GM21390 (cell line): ENCODE data around the gene ADARB2.

Experiments
- ATAC-seq: cut with Tn5 transposase; IDR thresholded peaks from one replicate; pipeline ENCODE4 v1.9.1; 2021; ENCODE audit not compliant: unreplicated experiment

ADARB2 gene

DNA sequence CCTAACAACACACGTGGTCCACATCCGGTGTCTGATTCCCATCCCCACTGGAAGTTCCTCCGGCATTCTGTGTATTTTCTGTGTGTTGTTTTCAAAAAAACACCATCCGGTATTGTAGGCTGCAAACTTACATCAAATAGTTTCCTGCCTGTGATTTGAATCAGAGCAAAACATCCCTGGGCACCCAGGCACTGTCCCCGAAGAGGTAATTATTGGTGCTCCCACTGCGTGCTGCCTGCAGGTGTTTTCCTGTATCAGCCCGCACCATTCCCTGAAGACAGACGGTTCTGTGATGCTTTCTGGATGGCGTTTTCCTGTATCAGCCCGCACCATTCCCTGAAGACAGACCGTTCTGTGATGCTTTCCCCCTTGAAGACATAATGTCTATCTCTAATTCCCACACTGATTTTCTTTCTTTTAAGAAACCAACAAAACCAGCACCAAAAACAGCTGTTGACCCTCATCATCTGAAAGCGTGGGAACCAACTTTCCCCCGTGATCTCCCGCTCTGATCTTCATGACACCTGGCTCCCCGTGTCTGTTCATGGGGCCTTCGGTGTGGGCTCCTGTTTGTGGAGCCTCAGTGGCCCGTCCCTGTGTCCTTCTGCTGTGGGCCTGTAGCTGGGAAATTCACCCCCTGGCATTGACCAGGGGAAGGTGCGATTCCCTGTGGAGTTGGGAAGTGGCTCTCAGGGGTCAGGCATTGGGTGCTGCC is 205.3 kb downstream of the ADARB2 start:
- no peak for ATAC-seq

DNA sequence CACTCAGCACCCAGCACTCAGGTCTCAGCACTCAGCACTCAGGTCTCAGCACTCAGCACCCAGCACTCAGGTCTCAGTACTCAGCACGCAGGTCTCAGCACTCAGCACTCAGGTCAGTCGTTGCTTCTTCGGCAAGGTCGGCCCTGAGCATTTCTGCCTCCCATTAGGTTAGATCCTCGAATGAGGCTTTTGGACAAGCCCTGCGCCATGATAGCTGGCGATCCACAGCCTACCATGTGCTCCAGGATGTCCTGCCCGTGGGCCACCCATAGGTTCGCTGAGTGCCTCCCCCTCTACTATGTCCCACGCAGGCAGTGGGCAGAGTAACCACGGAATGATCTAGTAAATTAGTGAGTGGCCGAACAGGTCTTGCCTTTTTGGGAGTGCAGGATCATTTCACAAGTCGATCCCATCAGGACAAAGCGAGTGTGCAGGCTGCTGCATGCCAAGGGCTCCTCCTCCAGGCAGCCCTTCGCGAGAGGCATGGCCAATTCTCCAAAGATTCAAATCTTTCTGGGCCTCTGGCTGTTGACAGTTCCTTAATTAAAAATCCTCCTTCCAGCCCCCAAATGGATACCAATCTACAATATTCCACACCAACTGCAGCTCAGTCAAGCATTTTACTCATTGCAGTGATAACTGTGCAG is 206.3 kb downstream of the ADARB2 start:
- ATAC-seq: no peak

DNA sequence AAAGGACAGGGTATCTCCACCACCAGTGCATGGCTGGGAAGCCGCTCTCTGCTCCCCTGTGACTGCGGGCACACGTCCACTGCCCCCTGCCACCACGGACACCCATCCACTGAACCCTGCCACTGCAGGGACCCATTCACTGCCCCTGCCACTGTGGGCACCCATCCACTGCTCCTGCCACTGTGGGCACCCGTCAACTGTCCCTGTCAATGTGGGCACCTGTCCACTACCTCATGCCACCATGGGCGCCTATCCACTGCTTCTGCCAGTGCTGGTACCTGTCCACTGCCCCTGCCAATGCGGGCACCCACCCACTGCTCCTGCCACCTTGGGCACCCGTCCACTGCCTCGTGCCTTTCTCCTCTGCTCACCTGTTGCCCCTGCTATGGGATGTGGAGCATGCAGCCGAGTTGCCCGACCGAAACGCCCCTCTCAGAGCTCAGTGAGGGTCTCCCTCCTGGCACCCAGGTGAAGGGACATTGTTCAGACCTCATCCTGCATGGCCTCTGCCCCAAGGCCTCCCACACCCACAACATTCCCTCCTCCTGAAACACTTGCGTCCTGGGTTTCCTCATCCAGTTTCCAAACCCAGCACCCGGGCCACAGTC is 207.4 kb downstream of the ADARB2 start:
- no peak for ATAC-seq

DNA sequence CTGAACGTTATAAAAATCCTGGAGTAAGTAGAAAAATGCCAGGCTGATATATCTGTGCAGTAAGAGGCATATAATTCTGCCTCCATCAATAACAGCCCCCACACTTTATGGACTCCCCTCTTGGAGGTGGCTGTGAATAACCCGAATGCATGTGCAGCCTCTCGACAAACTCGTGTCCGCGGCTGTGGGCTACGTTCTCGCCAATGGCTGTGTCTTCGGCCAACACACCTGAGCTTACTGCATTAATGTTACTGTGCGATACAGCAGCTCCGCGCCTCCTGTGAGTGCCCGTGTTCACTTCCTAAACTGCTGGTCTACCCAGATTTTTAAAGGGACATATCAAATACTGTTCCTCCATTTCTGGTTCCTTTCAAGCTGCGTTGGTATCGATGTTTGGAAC is 209.4 kb downstream of the ADARB2 start:
- no peak for ATAC-seq

DNA sequence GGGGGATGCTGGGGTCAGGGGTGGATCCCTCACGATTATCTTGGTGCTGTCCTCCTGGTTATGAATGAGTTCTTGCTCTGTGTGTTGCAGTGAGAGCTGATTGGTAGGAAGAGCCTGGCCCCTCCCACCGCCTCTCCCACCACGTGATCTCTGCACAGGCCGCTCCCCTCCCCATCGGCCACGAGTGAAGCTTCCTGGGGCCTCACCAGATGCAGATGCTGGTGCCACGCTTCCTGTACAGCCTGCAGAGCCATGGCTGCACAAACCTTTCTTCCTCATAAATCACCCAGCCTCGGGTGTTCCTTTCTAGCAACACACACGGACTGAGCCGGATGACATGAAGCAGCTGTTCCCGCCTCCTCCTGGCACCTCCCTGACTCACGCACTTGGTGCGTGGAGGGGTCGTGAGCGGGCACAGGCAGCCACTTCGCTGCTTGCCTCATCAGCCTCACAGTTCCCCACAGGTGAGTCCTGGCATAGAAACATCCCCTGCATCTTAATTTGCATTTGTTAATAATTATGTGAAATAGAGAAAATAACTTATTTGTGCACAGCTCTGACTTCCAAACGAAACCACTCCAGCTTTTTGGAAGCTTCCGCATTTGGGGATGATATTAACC is 210.8 kb downstream of the ADARB2 start:
- ATAC-seq: no peak

DNA sequence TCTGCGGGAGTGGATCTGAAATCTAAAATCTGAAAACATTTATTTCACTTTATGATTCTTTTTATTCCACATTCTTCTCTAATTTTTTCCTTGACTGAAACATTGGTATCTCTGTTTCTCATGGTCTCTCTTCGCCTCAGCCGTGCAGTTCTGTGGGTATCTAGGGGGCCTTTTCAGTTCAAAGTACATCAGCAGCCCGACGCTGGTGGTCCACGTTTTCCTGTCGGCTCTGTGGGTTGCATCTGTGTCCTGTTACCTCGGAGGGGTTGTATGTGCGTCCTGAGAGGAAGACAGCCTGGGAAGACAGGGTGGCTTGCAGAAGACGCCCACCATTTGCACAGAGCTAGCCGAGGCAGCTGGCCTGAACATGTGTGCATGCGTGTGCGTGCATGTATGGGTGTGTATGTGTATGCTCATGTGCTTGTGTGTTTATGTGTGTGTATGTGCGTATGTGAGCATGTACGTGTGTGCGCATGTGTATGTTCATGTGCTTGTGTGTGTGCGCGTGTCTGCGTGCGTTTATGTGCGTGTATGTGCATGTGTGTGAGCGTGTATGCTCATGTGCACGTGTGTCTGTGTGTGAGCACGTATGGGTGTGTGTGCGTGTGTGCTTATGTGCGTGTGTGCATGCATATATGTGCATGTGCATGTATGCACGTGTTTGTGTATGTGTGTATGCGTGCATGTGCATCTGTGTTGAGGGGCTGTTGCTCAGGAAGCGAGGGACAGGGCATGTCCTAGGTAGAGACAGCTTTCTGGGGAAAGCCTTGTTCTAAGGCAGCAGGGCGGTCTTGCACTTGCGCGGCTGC is 211.8 kb downstream of the ADARB2 start:
- ATAC-seq: no peak

DNA sequence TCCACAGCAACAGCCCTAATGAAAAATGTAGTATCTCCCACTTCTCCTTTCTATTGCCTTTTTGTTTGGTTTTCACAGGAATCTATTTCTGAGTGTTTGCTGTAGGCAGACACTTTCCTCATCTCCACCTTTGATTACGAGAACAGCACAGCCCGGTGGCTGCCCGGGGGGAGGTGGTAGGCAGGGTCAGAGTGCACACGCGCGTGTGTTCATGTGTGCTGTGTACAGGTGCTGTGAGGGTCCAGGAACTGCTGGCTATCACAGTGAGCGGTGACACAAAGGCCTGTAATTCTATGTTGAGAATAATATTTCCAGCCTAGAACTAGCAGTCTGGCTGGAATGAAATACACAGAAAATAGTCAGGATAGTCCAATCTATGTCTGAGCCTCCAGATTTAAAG is 212.8 kb downstream of the ADARB2 start:
- ATAC-seq: no peak

DNA sequence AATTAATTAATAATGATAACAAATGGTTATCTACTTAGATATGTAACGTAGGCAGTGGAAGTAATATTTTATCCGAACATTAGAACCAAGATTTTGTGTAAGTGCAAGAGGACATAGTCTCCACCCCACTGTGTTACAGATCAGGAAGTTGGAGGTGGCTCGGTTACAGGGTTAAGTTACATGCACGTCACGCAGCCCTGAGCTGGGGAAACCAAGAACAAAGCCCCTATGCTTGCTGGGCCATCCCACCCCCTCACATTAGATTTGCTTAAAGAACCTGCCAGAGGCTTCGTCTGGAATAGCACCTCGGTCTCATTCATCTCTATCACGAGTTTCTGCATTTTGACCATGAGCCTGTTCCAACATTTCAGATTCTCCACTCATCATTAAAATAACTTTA is 214.1 kb downstream of the ADARB2 start:
- no peak for ATAC-seq

DNA sequence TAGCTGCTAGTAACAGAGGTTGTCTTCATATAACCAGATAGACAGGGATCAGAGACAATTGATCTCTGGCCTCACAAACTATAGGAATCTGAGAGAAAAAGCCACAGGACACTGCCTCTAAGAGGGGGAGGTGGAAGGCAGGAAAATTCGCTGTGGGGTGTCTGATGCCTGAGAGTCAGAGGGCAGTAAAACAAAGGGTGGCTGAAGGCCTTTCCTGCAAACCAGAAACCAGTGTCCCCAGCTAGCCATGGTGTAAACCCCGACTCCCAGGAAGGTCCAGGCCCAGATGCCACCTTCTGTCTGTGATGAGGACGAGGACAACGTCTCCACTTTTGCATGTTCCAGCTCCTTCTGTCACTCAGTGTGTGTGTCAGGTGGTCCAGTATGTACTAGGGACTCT is 215.1 kb downstream of the ADARB2 start:
- no peak for ATAC-seq

DNA sequence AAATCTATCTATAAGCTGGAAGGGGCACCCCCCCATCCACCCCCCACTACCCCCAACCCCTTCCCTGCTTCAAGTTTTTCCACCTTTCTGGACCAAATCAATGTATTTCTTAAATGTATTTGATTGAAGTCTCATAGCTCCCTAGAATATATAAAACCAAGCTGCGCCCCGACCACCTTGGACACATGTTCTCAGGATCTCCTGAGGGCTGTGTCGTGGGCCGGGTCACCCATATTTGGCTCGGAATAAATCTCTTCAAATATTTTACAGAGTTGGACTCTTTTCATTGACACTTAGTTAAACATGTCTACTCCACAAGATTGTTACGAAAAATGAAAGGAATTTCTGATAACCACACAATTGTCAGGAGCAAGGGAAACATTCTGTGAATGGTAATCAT is 215.6 kb downstream of the ADARB2 start:
- no peak for ATAC-seq

DNA sequence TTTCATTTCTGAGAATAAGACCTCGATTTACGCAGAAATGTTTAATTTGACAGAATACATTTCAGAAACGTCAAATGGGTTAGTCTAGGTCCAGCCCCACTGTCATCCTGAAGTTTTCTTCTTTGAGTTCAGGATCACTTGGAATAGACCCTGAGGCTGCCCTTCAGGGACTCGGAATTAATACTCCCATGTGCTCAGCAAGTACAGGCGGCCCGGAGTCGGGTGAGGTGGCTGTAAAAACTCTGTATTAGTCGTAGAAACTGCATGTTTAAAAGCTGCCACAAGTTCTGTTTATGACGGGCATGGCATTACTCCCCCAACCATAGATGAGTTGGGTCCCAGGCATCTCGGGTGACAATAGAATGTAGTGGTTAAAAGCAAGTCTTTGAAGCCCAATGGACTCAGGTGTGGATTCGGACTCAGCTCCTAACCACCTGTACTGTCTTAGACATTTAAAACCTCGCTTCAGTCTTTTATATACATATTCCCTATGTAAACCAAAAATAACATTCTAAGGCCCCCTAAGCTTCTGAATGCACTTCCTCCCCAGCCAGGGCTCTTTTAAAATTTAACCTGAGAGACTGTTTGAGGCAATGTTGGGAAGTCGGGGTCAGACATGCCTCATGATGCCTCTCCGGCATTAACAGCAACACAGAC is 216.3 kb downstream of the ADARB2 start:
- no peak for ATAC-seq

DNA sequence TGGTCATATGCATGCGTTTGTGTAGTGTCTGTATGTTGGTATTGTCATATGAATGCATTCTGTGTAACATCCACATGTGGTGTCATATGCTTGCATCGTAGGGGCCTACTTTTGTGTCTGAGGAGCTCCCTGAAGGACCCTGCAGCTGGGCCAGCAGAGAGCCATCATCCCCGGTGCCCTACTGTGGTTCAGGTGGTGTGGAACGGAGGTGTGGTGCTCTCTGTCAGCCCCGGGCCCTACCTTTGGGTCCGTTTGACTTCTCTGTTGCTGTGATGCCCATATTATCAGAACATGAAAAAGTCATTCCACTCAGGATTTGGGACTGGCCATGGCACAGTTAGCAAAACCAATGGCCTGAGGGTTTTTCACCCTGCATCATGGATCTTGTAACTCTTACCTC is 217.9 kb downstream of the ADARB2 start:
- no peak for ATAC-seq

DNA sequence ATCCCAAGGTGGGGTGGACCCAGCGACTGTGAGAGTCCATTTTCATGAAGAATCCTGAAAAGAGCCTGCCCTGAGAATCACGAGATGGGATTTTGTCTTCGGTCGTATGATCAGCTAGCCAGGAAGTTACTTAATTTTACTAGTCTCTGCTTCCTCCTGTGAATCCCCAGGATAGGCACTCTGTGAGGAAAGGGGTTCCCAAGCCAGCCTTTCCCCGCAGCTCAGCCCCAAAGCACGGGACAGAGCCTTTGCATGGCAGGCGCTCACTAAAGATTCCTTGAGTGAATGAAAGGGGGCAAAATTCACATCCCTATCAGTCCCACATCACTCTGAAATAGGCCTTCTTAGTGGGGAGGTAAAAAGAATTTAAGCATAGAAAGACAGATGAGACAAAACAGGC is 219.6 kb downstream of the ADARB2 start:
- ATAC-seq: no peak

DNA sequence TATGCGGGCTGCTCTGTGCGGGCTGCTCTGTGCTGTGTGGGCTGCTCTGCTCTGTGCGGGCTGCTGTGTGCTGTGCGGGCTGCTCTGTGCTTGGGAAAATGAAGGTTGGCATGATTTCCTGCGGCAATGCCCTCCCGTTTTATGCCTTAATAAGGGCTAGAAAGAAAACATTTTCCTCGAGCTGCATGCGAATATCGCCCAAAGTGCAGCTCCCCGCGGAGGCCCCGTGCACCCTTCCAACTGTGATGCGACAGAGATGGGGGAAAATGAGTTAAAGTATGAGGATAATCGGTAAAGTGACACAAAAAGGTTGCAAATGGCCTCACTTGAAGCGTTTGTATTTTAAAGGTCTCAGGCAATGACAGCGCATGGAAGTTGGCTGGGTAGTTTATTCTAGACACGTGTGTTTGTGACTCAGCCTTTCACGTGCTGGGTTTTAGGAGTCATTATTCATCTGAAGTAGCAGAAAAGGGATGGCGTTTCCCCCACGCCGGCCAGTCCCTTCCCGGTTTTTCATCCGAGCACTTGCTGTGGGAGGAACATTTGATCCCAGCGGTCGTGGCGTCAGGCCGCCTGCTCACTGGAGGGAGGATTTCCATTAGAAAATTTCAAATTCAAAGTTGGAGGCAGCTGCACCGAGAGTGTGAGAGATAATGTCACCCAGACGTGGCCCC is 220.7 kb downstream of the ADARB2 start:
- no peak for ATAC-seq

DNA sequence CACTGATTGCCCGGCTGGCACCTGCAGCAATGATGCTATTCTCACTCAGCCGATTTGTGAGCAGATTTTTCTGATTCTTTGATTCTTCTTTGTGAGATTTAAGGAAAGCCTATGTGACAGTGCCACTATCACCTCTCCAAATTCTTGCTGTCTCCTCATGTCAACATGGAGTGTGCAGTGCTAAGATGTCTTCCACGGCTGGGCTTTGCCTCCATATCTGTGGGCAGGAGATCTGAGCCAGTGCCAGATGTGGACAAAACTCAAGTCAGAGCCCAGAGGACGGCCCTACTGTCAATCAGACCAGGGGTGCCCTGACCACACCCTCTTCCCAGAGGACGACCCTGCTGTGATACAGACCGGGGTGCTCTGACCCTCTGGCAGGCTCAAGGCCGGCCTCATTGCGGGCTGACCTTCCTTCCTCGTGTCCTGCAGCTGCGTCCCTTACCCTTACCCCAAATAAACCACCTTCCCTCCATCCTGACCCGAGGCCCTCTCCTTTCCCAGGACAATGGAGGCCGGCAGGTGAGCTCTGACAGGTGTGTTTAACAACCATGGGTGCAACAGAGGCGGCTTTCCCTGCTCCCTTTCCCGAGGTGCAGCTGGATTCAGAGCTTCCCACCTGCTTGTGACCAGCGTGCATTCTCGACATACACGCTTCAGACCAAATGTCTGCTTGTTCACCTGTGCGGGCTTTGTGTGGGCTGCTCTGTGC is 221.4 kb downstream of the ADARB2 start:
- ATAC-seq: no peak

DNA sequence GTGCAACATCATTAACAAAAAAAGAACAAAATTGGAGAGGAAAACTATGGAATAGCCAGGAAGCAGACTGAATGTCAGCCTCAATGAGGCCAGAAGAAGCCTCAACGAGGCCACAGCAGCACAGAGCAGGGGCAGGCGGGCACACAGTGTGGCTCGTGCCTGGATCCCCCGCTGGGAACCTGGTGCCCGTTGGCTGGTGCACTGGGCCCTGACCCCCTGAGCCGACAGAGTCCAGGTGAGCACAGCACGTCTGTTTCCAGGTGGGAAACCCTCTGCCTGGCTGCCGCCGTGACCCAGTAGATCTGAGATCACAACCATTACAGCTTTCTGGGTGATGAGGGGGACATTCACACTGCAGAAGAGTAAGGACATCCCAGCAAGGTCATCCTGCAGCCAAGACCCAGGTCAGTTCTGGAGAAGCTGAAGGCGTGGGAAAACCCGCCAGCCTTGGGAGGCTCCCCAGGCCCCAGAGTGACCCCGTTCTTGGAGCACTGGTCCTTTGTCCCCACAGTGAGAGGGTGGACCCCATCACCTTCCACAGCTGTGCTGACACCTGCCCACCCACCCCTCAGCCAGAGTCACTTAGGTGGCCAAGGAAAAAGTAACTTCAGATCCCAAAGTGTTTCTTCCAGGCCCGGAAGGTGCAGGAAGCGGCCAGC is 222.1 kb downstream of the ADARB2 start:
- no peak for ATAC-seq

DNA sequence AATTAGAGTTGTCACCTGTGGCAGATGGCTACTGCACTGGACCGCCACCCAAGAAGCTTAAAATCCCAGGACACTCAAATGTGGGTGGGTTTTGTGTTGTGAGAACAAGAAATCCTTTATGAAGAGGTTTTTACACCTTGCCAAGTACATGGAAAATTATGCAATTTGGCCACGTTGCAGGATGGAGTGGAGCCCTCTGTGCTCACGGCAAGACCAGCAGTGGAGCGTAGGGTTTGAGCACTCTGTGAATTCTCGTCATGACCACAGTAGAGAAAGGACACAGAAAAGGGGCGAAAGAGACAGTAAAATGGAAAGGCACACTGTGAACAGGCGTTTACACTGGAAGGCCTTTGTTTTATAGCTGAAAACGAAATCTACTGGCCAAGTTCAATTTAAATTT is 222.6 kb downstream of the ADARB2 start:
- ATAC-seq: no peak

DNA sequence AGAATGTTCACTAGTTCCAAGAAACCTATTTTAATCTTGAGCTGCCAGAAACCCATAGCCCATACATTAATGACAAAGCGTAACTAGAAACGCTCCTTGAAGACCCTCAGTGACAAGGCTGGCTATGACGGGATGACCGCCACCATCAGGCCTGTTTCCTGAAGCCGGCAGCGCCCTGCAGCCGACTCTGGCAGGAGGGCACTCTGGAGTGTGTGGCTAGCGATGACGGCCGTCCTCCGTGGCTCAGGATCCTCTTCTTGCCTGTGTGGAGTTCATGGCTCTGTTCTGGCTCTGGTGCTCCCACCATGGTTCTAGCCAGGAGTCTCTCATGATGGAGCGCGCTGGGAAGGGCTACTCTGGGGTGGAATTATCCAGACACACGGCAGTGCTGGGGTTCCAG is 224.1 kb downstream of the ADARB2 start:
- ATAC-seq: no peak

DNA sequence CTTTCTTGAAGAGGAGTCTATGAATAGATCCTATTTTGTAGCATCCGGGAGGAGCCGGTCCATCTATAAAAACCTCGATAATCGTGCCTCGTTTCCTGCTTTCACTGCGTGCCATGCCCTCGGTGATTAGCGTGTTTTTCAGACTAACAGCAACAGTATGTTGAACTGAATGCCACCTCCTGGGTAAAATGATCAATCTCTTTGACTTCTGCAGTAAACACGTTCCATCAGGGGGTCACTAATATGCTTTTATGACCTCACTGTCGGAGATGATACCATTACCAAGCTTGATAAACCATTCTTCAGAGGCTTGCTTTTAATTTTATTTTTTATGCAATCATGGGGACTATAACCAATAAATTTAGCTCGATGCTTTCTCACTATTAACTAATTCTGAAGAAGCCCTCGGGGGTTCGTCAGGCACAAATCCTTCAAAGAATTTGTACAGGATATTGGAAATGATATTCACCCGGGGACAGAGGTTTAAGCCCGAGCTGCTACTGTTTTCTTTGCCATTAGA is 228.3 kb downstream of the ADARB2 start:
- no peak for ATAC-seq
